Measurements from ENCODE around the gene INPP4B. TPM values are rescaled to one million over a fixed set of nuclear protein-coding genes. Genes with fewer than 3 reads are reported as not detected.

Gene INPP4B
- total RNA-seq, 1 donor from 2014 or later: 84.9 TPM

DNA sequence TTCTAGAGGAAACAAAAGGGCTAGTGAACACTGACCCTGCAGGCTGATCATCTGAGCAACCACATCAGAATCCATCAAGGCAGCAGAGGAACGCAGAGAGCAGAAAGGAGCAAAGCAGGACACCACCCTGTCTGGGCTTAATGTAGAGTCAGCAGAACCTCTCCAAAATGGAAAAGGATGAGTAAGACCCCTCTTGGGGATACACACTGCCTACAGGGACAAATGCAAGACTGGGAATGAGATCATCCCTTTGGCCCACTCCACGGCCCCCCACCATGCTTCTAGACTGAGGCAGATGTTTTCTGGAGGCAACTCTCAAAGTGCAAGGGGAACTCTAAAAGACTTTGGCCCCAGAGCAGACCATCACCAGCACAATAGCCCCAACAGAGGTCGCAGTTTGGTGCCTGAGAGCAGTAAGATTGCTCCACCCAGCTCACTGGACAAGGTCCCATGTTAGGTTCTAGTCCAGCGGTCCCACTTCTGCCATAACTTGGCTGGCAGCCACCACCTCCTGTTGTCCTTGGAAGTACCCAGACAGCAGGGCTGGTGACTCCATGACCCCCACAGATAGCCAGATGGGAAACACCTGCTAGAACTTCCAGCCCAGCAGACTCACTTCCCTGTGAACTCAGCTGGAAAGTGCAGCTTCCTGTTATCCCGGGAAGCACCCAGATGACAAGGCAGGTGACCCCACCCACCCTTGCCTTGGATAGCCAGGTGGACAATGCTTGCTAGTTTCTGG, 372.7 kb downstream of the INPP4B start:
- no peak for DNase-seq (ENCODE audit: low spot score)

DNA sequence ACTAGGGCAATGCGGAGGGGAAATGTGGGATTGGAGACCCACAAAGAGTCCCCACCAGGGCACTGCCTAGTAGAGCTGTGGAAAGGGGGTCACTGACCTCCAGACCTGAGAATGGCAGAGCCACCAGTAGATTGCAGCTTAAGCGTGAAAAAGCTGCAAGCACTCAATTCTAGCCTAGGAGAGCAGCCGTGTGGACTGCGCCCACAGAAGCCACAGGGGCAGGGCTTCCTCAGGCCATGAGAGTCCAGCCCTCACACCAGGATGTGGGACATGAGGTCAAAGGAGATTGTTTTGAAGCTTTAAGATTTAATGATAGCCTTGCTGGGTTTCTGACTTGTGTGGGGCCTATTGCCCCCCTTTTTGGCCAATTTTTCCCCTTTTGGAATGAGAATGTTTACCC, 379.0 kb downstream of the INPP4B start:
- DNase-seq (ENCODE audit: low spot score): no peak

DNA sequence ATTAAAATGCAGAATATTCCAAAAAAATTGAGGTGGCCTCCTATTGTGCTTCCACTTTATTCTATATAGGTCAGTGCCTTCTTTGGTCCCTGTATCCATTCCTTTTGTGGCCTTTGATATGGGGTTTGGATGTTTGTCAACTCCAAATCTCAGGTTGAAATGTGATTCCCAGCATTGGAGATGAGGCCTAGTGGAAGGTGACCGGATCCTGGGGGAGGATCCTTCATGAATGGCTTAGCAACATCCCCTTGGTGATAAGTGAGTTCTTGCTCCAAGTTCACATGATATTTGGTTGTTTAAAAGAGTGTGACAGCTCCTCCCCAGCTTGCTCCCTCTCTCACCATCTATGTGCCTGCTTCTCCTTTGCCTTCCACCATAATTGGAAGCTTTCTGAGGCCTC, 380.6 kb downstream of the INPP4B start:
- DNase-seq (ENCODE audit: low spot score): no peak

GRCh38 chr4:142463206-142463605, 382.9 kb downstream of the INPP4B start:
- no peak for DNase-seq (ENCODE audit: low spot score)

GRCh38 chr4:142452161-142452855, 393.8 kb downstream of the INPP4B start:
- DNase-seq (ENCODE audit: low spot score): no peak

- no peak for DNase-seq (ENCODE audit: low spot score)
These were observed 396.2 kb downstream of the INPP4B start for GRCh38 chr4:142449771-142450373.

DNA sequence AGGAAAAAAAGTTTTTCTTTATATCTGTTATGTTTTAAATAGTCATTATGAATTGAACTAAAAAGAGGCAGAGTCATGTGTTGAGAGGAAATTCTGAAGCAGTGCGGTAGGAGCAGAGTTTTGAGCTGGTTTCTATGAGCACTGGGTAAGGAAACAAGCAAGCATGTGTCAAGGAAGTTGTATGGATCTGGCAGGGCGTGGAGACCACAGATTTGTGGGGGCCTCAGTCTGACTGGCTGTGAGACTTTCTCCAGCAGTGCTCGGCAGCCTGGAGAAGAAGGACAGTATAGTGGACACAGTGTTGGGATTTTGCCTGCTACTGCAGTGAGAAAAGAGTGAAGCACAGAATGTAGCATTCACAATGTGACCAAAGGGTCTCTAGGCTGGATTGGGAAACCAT, 399.1 kb downstream of the INPP4B start:
- DNase-seq (ENCODE audit: low spot score): no peak

- no peak for DNase-seq (ENCODE audit: low spot score)
These were observed 402.6 kb downstream of the INPP4B start for GRCh38 chr4:142443469-142443868.

DNA sequence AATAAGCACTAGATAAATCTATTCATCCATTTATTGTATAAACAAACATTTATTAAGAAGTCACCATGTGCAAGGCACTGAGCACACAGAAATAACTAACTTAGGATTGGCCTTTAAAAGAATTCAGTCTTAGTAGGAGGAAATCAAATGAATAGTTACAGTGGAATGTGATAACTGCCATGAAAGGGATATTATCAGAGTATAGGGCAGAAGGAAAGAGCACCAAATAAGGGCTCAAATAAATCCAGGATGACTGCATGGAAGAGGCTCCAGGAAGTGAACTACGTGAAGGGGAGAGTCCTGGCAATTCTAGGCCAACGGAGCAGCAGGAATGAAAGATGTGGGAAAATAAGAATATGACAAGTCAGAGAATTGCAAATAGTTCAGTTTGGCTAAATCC, 406.0 kb downstream of the INPP4B start:
- DNase-seq (ENCODE audit: low spot score): no peak

DNA sequence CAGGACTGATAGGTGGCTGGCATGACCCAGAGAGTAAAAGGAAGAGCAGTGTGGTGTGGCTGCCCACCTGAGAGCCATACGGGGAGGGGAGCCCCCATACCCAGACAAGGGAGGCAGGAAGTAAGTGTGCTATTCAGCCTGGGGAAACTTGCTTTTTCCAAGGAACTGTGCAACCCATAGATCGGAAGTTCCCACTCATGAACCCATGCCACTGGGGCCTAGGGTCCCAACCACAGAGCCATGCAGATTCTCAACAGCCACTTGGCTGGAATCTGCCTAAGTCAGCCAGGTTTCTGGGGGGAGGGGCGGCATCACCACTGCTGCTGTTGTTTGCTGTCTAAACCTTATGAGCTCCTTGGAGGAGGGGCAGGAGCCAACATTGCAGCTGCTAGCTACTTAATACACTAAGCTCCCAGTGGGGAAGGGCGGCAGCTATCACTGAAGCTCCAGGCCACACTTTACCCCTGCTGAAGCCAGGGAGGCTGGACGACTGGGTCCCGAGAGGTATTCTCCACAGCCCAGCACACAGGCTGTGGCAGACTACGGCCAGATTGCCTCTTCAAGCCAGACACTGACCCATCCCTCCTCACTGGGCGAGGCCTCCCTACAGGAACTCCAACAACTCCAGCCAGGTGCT, 410.4 kb downstream of the INPP4B start:
- DNase-seq (ENCODE audit: low spot score): no peak

- DNase-seq (ENCODE audit: low spot score): no peak
These were observed 411.4 kb downstream of the INPP4B start for GRCh38 chr4:142434519-142435224.

GRCh38 chr4:142428715-142429114, 417.4 kb downstream of the INPP4B start:
- DNase-seq (ENCODE audit: low spot score): no peak

DNA sequence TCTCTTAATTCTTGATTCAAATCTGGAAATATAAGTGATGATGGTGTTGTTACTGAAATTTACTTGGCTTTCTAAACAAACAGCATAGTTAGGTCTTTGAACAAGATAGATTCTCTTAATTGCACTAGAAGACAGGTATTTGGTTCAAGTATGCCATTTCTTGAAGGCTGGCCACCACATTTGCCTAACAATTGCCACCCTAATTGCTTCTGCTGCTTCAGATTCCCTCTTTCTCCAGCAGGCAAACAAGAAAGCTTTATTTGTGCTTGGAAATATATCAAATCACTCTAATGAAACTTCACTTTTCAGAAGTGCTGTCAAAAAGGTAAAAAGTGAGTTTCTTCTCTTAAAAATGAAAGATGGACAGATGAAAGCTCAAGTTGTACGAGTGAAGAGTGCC, 418.6 kb downstream of the INPP4B start:
- no peak for DNase-seq (ENCODE audit: low spot score)

- DNase-seq (ENCODE audit: low spot score): no peak
These were observed 422.2 kb downstream of the INPP4B start for GRCh38 chr4:142423861-142424260.

GRCh38 chr4:142420311-142421095, 425.6 kb downstream of the INPP4B start:
- DNase-seq (ENCODE audit: low spot score): no peak

GRCh38 chr4:142419712-142420111, 426.4 kb downstream of the INPP4B start:
- no peak for DNase-seq (ENCODE audit: low spot score)

DNA sequence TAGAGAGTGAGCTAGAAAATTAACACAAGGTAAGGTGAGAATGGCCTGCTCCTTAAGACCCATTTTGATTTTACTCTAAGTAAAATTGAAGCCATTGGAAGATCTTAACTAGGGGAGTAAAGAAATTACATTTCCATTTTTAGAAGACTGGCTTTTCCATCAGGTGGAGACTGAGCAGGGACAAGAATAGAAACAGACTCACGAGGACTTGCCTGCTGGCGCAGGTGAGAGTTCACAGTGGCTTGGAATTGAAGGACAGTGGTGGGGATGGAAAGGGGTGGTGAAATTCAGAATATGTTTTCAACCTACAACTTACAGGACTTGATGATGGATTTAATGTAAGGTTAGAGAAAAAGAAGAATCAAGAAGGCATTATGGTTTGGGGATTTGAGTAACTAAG, 427.4 kb downstream of the INPP4B start:
- no peak for DNase-seq (ENCODE audit: low spot score)

DNA sequence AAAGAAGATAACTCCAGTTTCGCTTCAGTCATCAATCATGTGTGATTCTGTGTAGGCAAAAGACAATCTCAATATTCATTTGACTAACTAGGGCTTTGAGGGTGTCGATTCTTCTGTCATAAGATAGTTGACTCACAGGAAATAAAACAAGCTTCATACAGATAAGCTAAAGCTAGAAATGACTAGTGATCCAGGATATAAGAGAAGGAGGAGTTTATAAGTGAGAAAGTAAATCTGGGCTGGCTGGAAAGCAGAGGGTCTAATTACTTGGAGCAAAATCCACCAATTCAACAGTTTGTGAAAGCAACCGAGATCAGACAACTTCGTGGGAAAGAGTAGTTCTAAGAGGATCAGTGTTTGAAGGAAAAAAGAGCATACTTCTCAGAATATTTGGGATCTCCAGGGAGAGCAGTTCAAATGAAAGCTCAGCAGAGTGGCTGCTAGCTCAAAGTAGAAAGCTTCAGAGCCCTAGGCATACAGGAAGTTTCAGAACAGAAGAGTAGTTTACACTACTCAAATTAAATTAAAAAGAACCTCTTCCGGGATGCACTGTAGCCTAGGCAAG, 429.3 kb downstream of the INPP4B start:
- DNase-seq (ENCODE audit: low spot score): no peak

DNA sequence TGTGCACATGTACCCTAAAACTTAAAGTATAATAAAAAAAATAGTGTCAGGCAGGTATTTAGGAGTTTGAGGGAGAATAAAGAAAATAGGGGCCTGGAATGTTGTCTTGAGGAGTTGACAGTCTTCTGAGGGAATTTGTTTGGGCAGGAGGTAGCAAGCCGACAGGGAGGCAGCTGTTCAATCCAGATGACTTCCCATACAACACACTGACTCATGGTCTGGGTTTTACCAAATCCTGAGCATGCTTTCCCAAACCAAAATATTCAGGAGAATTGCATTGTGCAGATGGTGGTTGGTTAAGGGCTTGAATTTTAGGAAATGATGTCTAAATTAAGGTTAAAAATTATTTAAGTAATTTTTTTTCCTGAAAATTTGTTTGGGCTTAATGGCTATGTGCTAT, 430.0 kb downstream of the INPP4B start:
- no peak for DNase-seq (ENCODE audit: low spot score)

DNA sequence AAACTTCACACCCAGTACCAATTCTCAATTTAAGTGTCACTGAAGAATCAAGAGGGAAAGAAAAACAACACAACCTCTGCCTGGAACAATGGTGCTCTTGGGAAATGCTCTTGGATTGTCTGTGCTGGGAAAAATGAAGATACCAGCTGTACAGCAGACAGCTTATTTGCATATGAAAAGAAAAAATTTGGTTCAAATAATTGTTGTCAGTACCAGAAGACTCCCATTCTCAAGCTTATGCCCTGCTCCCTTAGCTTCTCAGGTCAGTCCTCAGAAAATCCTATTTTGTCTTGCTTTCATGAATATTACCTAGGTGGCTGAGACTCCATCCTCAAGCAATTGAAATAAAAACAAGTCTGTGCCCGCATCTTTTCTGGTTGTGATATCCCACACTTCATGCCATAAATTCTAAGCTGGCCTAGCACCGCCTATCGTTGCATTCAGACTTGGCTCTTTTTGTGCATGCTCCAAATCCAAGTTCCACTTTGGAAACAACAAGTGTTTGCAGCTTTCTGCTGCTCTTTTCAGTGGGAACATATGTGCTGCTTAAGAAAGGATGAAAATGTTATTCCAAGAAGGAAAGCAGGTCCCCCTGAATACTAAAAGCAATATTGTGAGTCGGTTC, 431.6 kb downstream of the INPP4B start:
- DNase-seq (ENCODE audit: low spot score): no peak
